Fibroblast of skin of back (primary cell): ENCODE results near the gene PCSK5.
"Not testable (repeated sequence)": the region's sequence is repeated elsewhere in the genome, so short reads cannot be mapped to it uniquely, and the experiment has no call there.

Experiments used
- DNase-seq: peaks from one replicate; pipeline ENCODE4 v3.0.0-alpha.2; 2013

PCSK5 gene

GRCh38 chr9:76323490-76323889 lies 433.0 kb downstream of the PCSK5 start:
- DNase-seq, result no peak

- DNase-seq, result not testable (repeated sequence)
These were observed 433.6 kb downstream of the PCSK5 start for GRCh38 chr9:76324030-76324429.

- no peak for DNase-seq
These were observed 439.6 kb downstream of the PCSK5 start for GRCh38 chr9:76330034-76330433.

- DNase-seq, result no peak
These were observed 442.9 kb downstream of the PCSK5 start for GRCh38 chr9:76333388-76333787.

- DNase-seq, result no peak
These were observed 443.5 kb downstream of the PCSK5 start for GRCh38 chr9:76333964-76334363.

GRCh38 chr9:76336027-76336426 lies 445.6 kb downstream of the PCSK5 start:
- DNase-seq, result no peak

GRCh38 chr9:76338418-76338817 lies 447.9 kb downstream of the PCSK5 start:
- no peak for DNase-seq

- DNase-seq, result no peak
These were observed 451.1 kb downstream of the PCSK5 start for GRCh38 chr9:76341616-76342015.

GRCh38 chr9:76342201-76342600 lies 451.7 kb downstream of the PCSK5 start:
- DNase-seq, result no peak

GRCh38 chr9:76342858-76343257 lies 452.4 kb downstream of the PCSK5 start:
- DNase-seq, result no peak

GRCh38 chr9:76349865-76350264 lies 459.4 kb downstream of the PCSK5 start:
- no peak for DNase-seq

GRCh38 chr9:76351006-76351405 lies 460.5 kb downstream of the PCSK5 start:
- DNase-seq, result no peak

- DNase-seq, result no peak
These were observed 461.6 kb downstream of the PCSK5 start for GRCh38 chr9:76352026-76352620.

GRCh38 chr9:76353280-76353679 lies 462.8 kb downstream of the PCSK5 start:
- no peak for DNase-seq

- no peak for DNase-seq
These were observed 463.7 kb downstream of the PCSK5 start for GRCh38 chr9:76354221-76354620.

- no peak for DNase-seq
These were observed 465.4 kb downstream of the PCSK5 start for GRCh38 chr9:76355886-76356285.

- no peak for DNase-seq
These were observed 467.1 kb downstream of the PCSK5 start for GRCh38 chr9:76357555-76357954.

GRCh38 chr9:76358628-76359280 lies 468.3 kb downstream of the PCSK5 start:
- DNase-seq, result no peak

- DNase-seq, result no peak
These were observed 468.9 kb downstream of the PCSK5 start for GRCh38 chr9:76359365-76359764.

GRCh38 chr9:76359766-76360165 lies 469.3 kb downstream of the PCSK5 start:
- DNase-seq, result no peak

- DNase-seq, result not testable (repeated sequence)
These were observed 472.0 kb downstream of the PCSK5 start for GRCh38 chr9:76362332-76363031.

GRCh38 chr9:76363032-76363395 lies 472.5 kb downstream of the PCSK5 start:
- no peak for DNase-seq

GRCh38 chr9:76365028-76365427 lies 474.6 kb downstream of the PCSK5 start:
- DNase-seq, result peak; percentile 67

GRCh38 chr9:76366275-76366674 lies 475.8 kb downstream of the PCSK5 start:
- DNase-seq, result no peak
